Measurements from ENCODE around the gene CES2.
"Not testable (repeated sequence)": the region's sequence is repeated elsewhere in the genome, so short reads cannot be mapped to it uniquely, and the experiment has no call there.

GRCh38 chr16:66934839-66935313 lies 440 bp upstream of the CES2 start:
- TF ChIP-seq EZH2 (optimal IDR thresholded peaks at IDR 0.05; ENCODE audit: low read depth, low read length); CTCF (IDR thresholded peaks at IDR 0.05; ENCODE audit: low read length); EZH2phosphoT487 (IDR thresholded peaks at IDR 0.05; ENCODE audit: low read length): not testable (repeated sequence)

Measured in MM.1S (cell line).